Colonic mucosa (tissue), 4 donors: ENCODE results near the gene GALC. TPM values are rescaled to one million over a fixed set of nuclear protein-coding genes. Genes with fewer than 3 reads are reported as not detected.
A peak's percentile ranks its signal among the peaks of the same experiment; 100 is the strongest.

ENCODE experiments used
- DNase-seq: peaks from one replicate; pipeline ENCODE4 v3.0.0-alpha.2; 2020
- H3K27ac ChIP-seq: fragments of 200-600 bp; one replicate; pipeline ENCODE4 v1.8.0; 2021
- H3K27me3 ChIP-seq: fragments of 200-600 bp; one replicate; pipeline ENCODE4 v1.8.0; 2021
- H3K36me3 ChIP-seq: fragments of 200-600 bp; one replicate; pipeline ENCODE4 v1.8.0; 2021
- H3K4me1 ChIP-seq: fragments of 200-600 bp; one replicate; pipeline ENCODE4 v1.8.0; 2021; ENCODE audit warnings: mild to moderate bottlenecking
- H3K4me3 ChIP-seq: fragments of 200-600 bp; one replicate; pipeline ENCODE4 v1.8.0; 2021
- H3K9ac ChIP-seq, 2 donors: one replicate each; pipeline ENCODE4 v1.7.0; 2013; ENCODE audit warnings: control low read depth in 2 of 2, low read depth in 2 of 2, low read length in 2 of 2
- H3K9me3 ChIP-seq: fragments of 200-600 bp; one replicate; pipeline ENCODE4 v1.8.0; 2021
- intact Hi-C: fragments of 100-400 bp; cut with DNase I; formaldehyde crosslinking; loops from one replicate; pipeline ENCODE4 v1.14.1; 2022
- total RNA-seq, 2 donors: library from RNA; stranded (reverse); fragmentation: NEBNext Ultra II Directional in 1 of 2; extraction: Animal tissue kit (Norgen Biotek cat#: 25700) in 1 of 2; gene quantifications; one replicate each; pipeline ENCODE4 v1.2.1, GENCODE V29; 2021
- TF ChIP-seq, protein P1 (sequence below): fragments of 200-600 bp; IDR thresholded peaks from one replicate; pipeline ENCODE4 v1.8.0; 2022; ENCODE audit warnings: antibody characterized with exemption, mild to moderate bottlenecking
- donor health status: healthy.
- donor health status: DM: no; HTN: no; CAD: no.
- donor health status: DM: no; HTN: no; CAD: no.

The GALC gene
- total RNA-seq, 2 donors from 2014 or later: 14.9 to 27.4 TPM

DNA sequence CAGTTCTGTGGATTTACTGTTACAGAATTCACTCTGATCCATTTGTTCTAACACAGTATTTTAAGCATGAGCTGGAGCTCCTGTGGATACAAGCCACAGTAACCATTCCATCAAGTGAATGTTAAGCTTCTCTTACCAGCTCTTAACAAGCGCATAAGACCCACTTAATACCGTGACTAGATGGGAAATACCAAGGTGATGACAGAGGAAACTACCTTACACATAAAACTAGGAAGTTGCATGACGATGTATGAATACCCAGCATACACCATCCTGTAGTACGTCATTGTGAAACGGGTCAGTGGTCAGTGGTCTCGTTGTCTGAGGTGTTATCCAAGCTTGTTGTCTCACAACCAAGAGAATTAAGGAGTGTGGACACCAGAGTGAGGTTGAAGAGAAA is 2.0 kb upstream of the GALC start:
- Histone ChIP-seq H3K27me3 (no peaks in the 10 kb centered on the region), H3K36me3 (no peaks in the 10 kb centered on the region), H3K4me1 (no peaks in the 10 kb centered on the region), H3K27ac (peak overlapping the region; percentile 22), H3K4me3 (no peak overlapping the region), H3K9ac (no peak overlapping the region), H3K9me3 (no peaks in the 10 kb centered on the region)
- intact Hi-C loops: no loop called here
- DNase-seq: no peak
- TF ChIP-seq, protein P1, sequence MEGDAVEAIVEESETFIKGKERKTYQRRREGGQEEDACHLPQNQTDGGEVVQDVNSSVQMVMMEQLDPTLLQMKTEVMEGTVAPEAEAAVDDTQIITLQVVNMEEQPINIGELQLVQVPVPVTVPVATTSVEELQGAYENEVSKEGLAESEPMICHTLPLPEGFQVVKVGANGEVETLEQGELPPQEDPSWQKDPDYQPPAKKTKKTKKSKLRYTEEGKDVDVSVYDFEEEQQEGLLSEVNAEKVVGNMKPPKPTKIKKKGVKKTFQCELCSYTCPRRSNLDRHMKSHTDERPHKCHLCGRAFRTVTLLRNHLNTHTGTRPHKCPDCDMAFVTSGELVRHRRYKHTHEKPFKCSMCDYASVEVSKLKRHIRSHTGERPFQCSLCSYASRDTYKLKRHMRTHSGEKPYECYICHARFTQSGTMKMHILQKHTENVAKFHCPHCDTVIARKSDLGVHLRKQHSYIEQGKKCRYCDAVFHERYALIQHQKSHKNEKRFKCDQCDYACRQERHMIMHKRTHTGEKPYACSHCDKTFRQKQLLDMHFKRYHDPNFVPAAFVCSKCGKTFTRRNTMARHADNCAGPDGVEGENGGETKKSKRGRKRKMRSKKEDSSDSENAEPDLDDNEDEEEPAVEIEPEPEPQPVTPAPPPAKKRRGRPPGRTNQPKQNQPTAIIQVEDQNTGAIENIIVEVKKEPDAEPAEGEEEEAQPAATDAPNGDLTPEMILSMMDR: no peak

DNA sequence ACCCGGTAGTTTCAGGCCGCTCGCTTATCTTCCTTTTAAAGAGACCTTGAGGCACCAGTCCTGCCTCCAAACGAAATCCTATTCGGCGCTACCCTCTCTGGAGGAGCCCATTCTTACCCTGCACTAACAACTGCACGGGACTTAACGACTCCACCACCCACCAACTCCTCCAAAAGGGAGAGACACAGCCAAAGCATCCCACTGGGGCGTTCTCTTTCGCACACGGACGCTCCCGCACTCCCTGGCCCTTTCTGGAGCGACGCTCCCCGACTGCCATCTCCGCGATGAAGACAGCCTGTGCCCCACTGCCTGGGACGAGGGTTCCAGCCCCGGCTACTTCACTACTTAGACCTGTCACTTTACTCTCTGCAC is 650 bp downstream of the GALC start:
- H3K4me3 ChIP-seq: peak overlapping the region; percentile 58
- H3K9ac ChIP-seq: peak overlapping the region; percentile 60 to 86
- H3K9me3 ChIP-seq: no peaks in the 10 kb centered on the region
- DNase-seq: peak; percentile 37
- H3K27me3 ChIP-seq: no peaks in the 10 kb centered on the region
- H3K27ac ChIP-seq: peak overlapping the region; percentile 89
- H3K36me3 ChIP-seq: no peaks in the 10 kb centered on the region
- intact Hi-C loops: no loop called here
- H3K4me1 ChIP-seq: no peaks in the 10 kb centered on the region
- TF ChIP-seq, protein P1: no peak

DNA sequence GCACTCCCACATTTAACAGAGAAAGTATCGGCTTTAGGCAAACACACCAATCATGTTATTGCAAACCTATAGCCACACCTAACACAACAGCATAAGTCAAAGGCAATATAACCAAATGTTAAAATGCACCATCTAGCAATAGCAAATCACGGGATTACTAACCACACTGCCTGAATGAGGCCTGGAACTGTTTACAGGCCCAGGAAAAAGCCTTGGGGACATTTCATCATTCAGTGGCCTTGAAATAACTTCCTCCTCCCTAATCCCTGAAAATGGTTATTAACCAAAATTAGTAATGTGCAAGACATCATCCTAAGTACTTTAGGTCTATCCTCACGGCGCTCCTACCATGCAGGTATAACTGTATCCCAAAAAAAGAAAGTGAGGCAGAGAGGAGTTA is 2.3 kb downstream of the GALC start:
- no peak overlapping the region for H3K9ac ChIP-seq
- no peaks in the 10 kb centered on the region for H3K36me3 ChIP-seq
- TF ChIP-seq, protein P1: no peak
- no peak for DNase-seq
- peak overlapping the region; percentile 29 for H3K27ac ChIP-seq
- H3K27me3 ChIP-seq: no peaks in the 10 kb centered on the region
- no peaks in the 10 kb centered on the region for H3K9me3 ChIP-seq
- H3K4me3 ChIP-seq: no peak overlapping the region
- no peaks in the 10 kb centered on the region for H3K4me1 ChIP-seq
- intact Hi-C loops: no loop called here

DNA sequence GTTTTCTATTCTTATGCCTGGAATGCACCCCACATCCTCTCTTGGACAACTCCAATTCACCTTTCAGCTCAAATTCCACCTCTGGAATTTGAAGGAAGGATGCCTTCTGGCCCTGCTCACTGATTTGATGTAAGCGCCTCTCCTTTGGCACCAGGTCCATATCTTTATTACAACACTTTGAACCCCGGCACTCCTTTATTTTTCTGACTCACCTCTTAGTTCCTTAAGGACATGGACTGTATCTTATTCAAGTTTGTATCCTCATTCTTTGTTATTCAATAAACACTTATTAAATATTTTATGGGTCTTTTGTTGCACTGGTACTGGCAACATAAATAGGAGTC is 3.1 kb downstream of the GALC start:
- no peaks in the 10 kb centered on the region for H3K4me1 ChIP-seq
- no peak overlapping the region for H3K4me3 ChIP-seq
- TF ChIP-seq, protein P1: no peak
- no peak overlapping the region for H3K9ac ChIP-seq
- intact Hi-C loops: no loop called here
- H3K27ac ChIP-seq: peak overlapping the region; percentile 29
- no peaks in the 10 kb centered on the region for H3K36me3 ChIP-seq
- DNase-seq: peak; percentile 42
- H3K27me3 ChIP-seq: no peaks in the 10 kb centered on the region
- no peaks in the 10 kb centered on the region for H3K9me3 ChIP-seq

DNA sequence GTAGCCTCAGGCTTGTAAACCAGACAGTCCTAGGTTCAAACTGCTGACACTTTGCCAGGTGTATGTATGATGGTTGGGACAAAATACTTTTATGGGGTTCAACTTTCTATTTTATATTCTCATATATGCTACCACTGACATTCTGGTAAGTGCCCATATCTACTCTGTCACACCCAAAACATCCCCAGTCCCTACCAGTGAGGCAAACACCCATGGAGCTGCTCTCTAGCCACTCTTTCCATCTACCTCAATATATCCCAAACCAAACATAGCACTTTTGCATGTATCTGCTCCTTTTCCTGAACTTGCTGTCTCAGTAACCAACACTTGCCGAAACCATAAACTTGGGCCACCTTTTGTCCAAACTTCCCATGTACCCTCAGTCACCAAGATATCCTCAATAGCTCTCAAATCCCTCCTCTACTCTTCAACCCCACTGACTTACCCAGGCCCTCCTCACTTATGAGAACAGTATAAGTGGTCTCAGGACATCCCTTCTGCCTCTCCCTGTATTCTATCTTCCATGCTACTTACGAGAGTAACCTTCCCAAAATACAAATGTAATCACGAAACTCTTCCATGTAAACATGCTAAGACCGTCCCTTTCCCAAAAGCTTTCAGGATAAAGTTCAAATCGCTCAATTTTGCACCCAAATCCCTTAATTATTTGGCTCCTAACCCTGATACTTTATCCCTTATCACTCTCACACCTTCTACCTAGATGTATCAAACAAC is 3.6 kb downstream of the GALC start:
- Histone ChIP-seq H3K27ac (no peak overlapping the region), H3K4me3 (no peak overlapping the region), H3K9me3 (no peaks in the 10 kb centered on the region), H3K27me3 (no peaks in the 10 kb centered on the region), H3K4me1 (no peaks in the 10 kb centered on the region), H3K9ac (no peak overlapping the region), H3K36me3 (no peaks in the 10 kb centered on the region)
- intact Hi-C loops: no loop called here
- TF ChIP-seq, protein P1: no peak
- no peak for DNase-seq
